Upper lobe of left lung (tissue), 6 donors: ENCODE measurements around the gene BRF1. TPM values are rescaled to one million over a fixed set of nuclear protein-coding genes. Genes with fewer than 3 reads are reported as not detected.
"Not testable (repeated sequence)": the region's sequence is repeated elsewhere in the genome, so short reads cannot be mapped to it uniquely, and the experiment has no call there.

Source experiments
- ATAC-seq, 2 donors: fragments of 200-7000 bp; cut with Tn5 transposase; one replicate each; pipeline ENCODE4 v1.9.1; 2022; ENCODE audit warnings: mild to moderate bottlenecking in 2 of 2, moderate library complexity in 2 of 2; ENCODE audit not compliant: low FRiP score in 2 of 2
- DNase-seq, 2 donors: peaks; one replicate each; pipeline ENCODE4 v3.0.0-alpha.2; 2019 to 2020
- H3K27ac ChIP-seq, 4 donors: fragments of 200-600 bp; sonication (generic); one replicate each; pipeline ENCODE4 v1.5.1; 2016 to 2019
- H3K27me3 ChIP-seq, 4 donors: fragments of 200-600 bp; sonication (generic); one replicate each; pipeline ENCODE4 v1.5.1; 2017 to 2019
- H3K36me3 ChIP-seq, 4 donors: fragments of 200-600 bp; sonication (generic); one replicate each; pipeline ENCODE4 v1.5.1; 2016 to 2019
- H3K4me1 ChIP-seq, 4 donors: fragments of 200-600 bp; sonication (generic); one replicate each; pipeline ENCODE4 v1.5.1; 2018 to 2019
- H3K4me3 ChIP-seq, 4 donors: fragments of 200-600 bp; sonication (generic); one replicate each; pipeline ENCODE4 v1.5.1; 2017 to 2019; ENCODE audit warnings: mild to moderate bottlenecking in 2 of 4, moderate library complexity in 1 of 4
- H3K9me3 ChIP-seq, 4 donors: fragments of 200-600 bp; sonication (generic); one replicate each; pipeline ENCODE4 v1.5.1; 2018 to 2019
- CTCF ChIP-seq, 6 experiments: fragments of 450-650 bp in 4 of 6; fragments of 200-600 bp in 2 of 6; sonication (generic) in 2 of 6; IDR thresholded peaks; one replicate each; pipeline ENCODE4 v1.5.1; 2016 to 2019; ENCODE audit warnings: antibody characterized with exemption in 6 of 6
- EP300 ChIP-seq, 4 donors: sonication (generic); formaldehyde crosslinking; IDR thresholded peaks; one replicate each; pipeline ENCODE4 v1.5.1; 2017; ENCODE audit warnings: antibody characterized with exemption in 4 of 4, control low read depth in 2 of 4
- POLR2A ChIP-seq, 4 donors: fragments of 450-650 bp; IDR thresholded peaks; one replicate each; pipeline ENCODE4 v1.5.1; 2016 to 2017; ENCODE audit warnings: antibody characterized with exemption in 4 of 4, mild to moderate bottlenecking in 2 of 4
- POLR2AphosphoS5 ChIP-seq, 2 donors: sonication (generic); formaldehyde crosslinking; IDR thresholded peaks; one replicate each; pipeline ENCODE4 v1.5.1; 2017; ENCODE audit warnings: antibody characterized with exemption in 2 of 2
- WGBS, 2 donors: methylation state at CpG; one replicate each; pipeline ENCODE4 v1.1.5; 2017 to 2018; 5-methylcytosine and 5-hydroxymethylcytosine counted together
- total RNA-seq, 6 donors: library from RNA; depleted of rRNA in 4 of 6; stranded (reverse); fragments of >200 nt in 4 of 6; gene quantifications; one replicate each; pipeline versions ENCODE4 v1.1.0 to v1.2.1, GENCODE V29; 2016 to 2021
- donor health status: DM: no; HTN: no; CAD: no; lungs with moderate emphysema.
- donor health status: DM: no; HTN: yes; CAD: no; lungs with severe emphysema.

BRF1 gene
- total RNA-seq, 6 donors from 2014 or later = 38.6 to 195 (median 52.7) TPM

- ATAC-seq = peak in 1 of 2 donors; percentile 41
- peak in 1 of 2 donors; percentile 58 for DNase-seq
- Histone ChIP-seq H3K27ac (no peak overlapping the region), H3K4me1 (peaks cover 0 to 16% (median 10%) of the 10 kb centered on the region in 4 donors), H3K36me3 (peaks cover 0 to 8% (median 0%) of the 10 kb centered on the region in 4 donors), H3K4me3 (no peak overlapping the region), H3K9me3 (no peaks in the 10 kb centered on the region), H3K27me3 (no peaks in the 10 kb centered on the region)
- TF ChIP-seq EP300 (IDR thresholded peaks at IDR 0.05) (no peak), POLR2A (IDR thresholded peaks at IDR 0.05) (no peak), POLR2AphosphoS5 (IDR thresholded peaks at IDR 0.05) (no peak), CTCF (IDR thresholded peaks at IDR 0.05) (peak in 5 of 6 experiments; percentile 36 to 44 (median 37))
- 75% methylated on average over 22 to 23 of the region's 23 CpGs for WGBS, 2 donors
Measured at GRCh38 chr14:105281371-105282097, 19.3 kb downstream of the BRF1 start.

GRCh38 chr14:105280525-105280924, 20.3 kb downstream of the BRF1 start:
- Histone ChIP-seq H3K9me3 (no peaks in the 10 kb centered on the region), H3K36me3 (peaks cover 0 to 8% (median 0%) of the 10 kb centered on the region in 4 donors), H3K4me1 (peaks cover 0 to 16% (median 11%) of the 10 kb centered on the region in 4 donors), H3K27ac (no peak overlapping the region), H3K4me3 (no peak overlapping the region), H3K27me3 (no peaks in the 10 kb centered on the region)
- ATAC-seq (no peak), DNase-seq (peak in 1 of 2 donors; percentile 64)
- 95 to 96% methylated on average over 16 to 19 of the region's 21 CpGs for WGBS, 2 donors
- TF ChIP-seq CTCF (IDR thresholded peaks at IDR 0.05) (no peak), POLR2AphosphoS5 (IDR thresholded peaks at IDR 0.05) (no peak), POLR2A (IDR thresholded peaks at IDR 0.05) (no peak), EP300 (IDR thresholded peaks at IDR 0.05) (no peak)

- H3K4me3 ChIP-seq = no peak overlapping the region
- H3K9me3 ChIP-seq = no peaks in the 10 kb centered on the region
- 87 to 90% methylated on average over 18 of the region's 18 CpGs for WGBS, 2 donors
- DNase-seq = no peak
- no peak for ATAC-seq
- no peak overlapping the region for H3K27ac ChIP-seq
- TF ChIP-seq EP300 (IDR thresholded peaks at IDR 0.05) = no peak
- TF ChIP-seq POLR2AphosphoS5 (IDR thresholded peaks at IDR 0.05) = no peak
- TF ChIP-seq POLR2A (IDR thresholded peaks at IDR 0.05) = no peak
- no peak for TF ChIP-seq CTCF (IDR thresholded peaks at IDR 0.05)
- no peaks in the 10 kb centered on the region for H3K27me3 ChIP-seq
- peaks cover 0 to 20% (median 13%) of the 10 kb centered on the region in 4 donors for H3K4me1 ChIP-seq
- H3K36me3 ChIP-seq = peaks cover 0 to 4% (median 0%) of the 10 kb centered on the region in 4 donors
Measured at GRCh38 chr14:105279642-105280361, 21.0 kb downstream of the BRF1 start.

GRCh38 chr14:105277448-105277847, 23.4 kb downstream of the BRF1 start:
- not testable (repeated sequence) for H3K36me3 ChIP-seq, H3K4me3 ChIP-seq, H3K27me3 ChIP-seq, DNase-seq, ATAC-seq, H3K9me3 ChIP-seq
- peaks cover 0 to 18% (median 11%) of the 10 kb centered on the region in 4 donors for H3K4me1 ChIP-seq
- WGBS, 2 donors = 80 to 82% methylated on average over 2 to 4 of the region's 4 CpGs
- peak overlapping the region in 1 of 4 donors; percentile 40 for H3K27ac ChIP-seq

- DNase-seq = peak in 1 of 2 donors; percentile 46
Measured at GRCh38 chr14:105275267-105275946, 25.4 kb downstream of the BRF1 start.

More at GRCh38 chr14:105275267-105275946, 25.4 kb downstream of the BRF1 start:
- peaks cover 0 to 22% (median 9%) of the 10 kb centered on the region in 4 donors for H3K4me1 ChIP-seq
- TF ChIP-seq EP300 (IDR thresholded peaks at IDR 0.05) = no peak
- TF ChIP-seq POLR2AphosphoS5 (IDR thresholded peaks at IDR 0.05) = no peak
- no peak for TF ChIP-seq CTCF (IDR thresholded peaks at IDR 0.05)
- TF ChIP-seq POLR2A (IDR thresholded peaks at IDR 0.05) = no peak
- H3K27ac ChIP-seq = peak overlapping the region in 1 of 4 donors; percentile 31
- no peaks in the 10 kb centered on the region for H3K9me3 ChIP-seq
- no peak overlapping the region for H3K4me3 ChIP-seq
- no peaks in the 10 kb centered on the region for H3K27me3 ChIP-seq
- 67 to 71% methylated on average over 7 to 16 of the region's 16 CpGs for WGBS, 2 donors
- peak in 1 of 2 donors; percentile 81 for ATAC-seq
- peaks cover 0 to 6% (median 1%) of the 10 kb centered on the region in 4 donors for H3K36me3 ChIP-seq
